ENCODE measurements around the gene ITPR2. TPM values are rescaled to one million over a fixed set of nuclear protein-coding genes. Genes with fewer than 3 reads are reported as not detected.

The ITPR2 gene
- total and polyA plus RNA-seq, 2 of the 8 experiments (the other 6 are each of a cell fraction or from before 2014, with no cell fraction given) = 4.1 to 48.3 TPM

DNA sequence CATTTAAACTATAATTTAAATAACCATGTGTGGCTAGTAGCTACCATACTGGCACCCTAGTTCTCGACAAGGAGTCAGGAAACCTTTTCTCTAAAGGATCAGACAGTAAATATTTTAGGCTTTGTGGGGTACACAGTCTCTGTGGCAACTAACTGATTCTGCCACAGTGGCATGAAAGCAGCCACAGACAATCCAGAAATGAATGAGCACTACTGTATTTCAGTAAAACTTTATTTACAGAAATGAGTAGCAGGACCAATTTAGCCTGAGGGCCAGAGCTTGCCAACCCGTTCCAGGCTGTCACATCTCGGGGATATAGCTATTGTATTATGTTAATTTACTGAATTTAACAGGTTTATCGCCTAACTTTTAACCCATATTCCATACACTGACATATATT is 278.7 kb downstream of the ITPR2 start (continued):
- no peak for TF ChIP-seq PHF8 (conservative IDR thresholded peaks at IDR 0.05; ENCODE audit: low read depth, low read length)
